Stimulated activated CD4-positive, alpha-beta T cell treated with anti-CD3 and anti-CD28 coated beads, TNF-alpha, amount 100 ng/mL, for 24 hours (primary cell): Measurements from ENCODE around the gene KRT25.
"Not testable (repeated sequence)": the region's sequence is repeated elsewhere in the genome, so short reads cannot be mapped to it uniquely, and the experiment has no call there.

Source experiments
- DNase-seq, 3 experiments: peaks; one replicate each; pipeline ENCODE4 v3.0.0-alpha.2; 2020; ENCODE audit warnings: low read depth in 3 of 3

The KRT25 gene

GRCh38 chr17:40753804-40754203 lies 1.3 kb downstream of the KRT25 start:
- DNase-seq = no peak

GRCh38 chr17:40751065-40751464 lies 4.1 kb downstream of the KRT25 start:
- no peak for DNase-seq

GRCh38 chr17:40750391-40750790 lies 4.7 kb downstream of the KRT25 start:
- no peak for DNase-seq

- DNase-seq = not testable (repeated sequence)
Observed at GRCh38 chr17:40748666-40749065, 6.5 kb downstream of the KRT25 start.

GRCh38 chr17:40738553-40738952 lies 16.6 kb downstream of the KRT25 start:
- DNase-seq = no peak

- DNase-seq = no peak
Observed at GRCh38 chr17:40735016-40735415, 20.1 kb downstream of the KRT25 start.

GRCh38 chr17:40734018-40734417 lies 21.1 kb downstream of the KRT25 start:
- DNase-seq = no peak

- no peak for DNase-seq
Observed at GRCh38 chr17:40730970-40731369, 24.2 kb downstream of the KRT25 start.

GRCh38 chr17:40727447-40728231 lies 27.5 kb downstream of the KRT25 start:
- DNase-seq = no peak

- no peak for DNase-seq
Observed at GRCh38 chr17:40726919-40727318, 28.2 kb downstream of the KRT25 start.

- DNase-seq = no peak
Observed at GRCh38 chr17:40724656-40725055, 30.5 kb downstream of the KRT25 start.

GRCh38 chr17:40722241-40722640 lies 32.9 kb downstream of the KRT25 start:
- no peak for DNase-seq

GRCh38 chr17:40720899-40721298 lies 34.2 kb downstream of the KRT25 start:
- DNase-seq = no peak

- DNase-seq = no peak
Observed at GRCh38 chr17:40718930-40719329, 36.2 kb downstream of the KRT25 start.

- DNase-seq = no peak
Observed at GRCh38 chr17:40717776-40718175, 37.4 kb downstream of the KRT25 start.

GRCh38 chr17:40714473-40714872 lies 40.7 kb downstream of the KRT25 start:
- no peak for DNase-seq

- no peak for DNase-seq
Observed at GRCh38 chr17:40707745-40708144, 47.4 kb downstream of the KRT25 start.

GRCh38 chr17:40705584-40705983 lies 49.5 kb downstream of the KRT25 start:
- DNase-seq = no peak

GRCh38 chr17:40703652-40704051 lies 51.5 kb downstream of the KRT25 start, which contains the start of gene KRT24:
TSS of gene KRT24 (minus strand) at chr17:40703752. CDS start at chr17:40703693, 59 bp downstream.
- no peak for DNase-seq

- no peak for DNase-seq
Observed at GRCh38 chr17:40702271-40702670, 52.9 kb downstream of the KRT25 start.

GRCh38 chr17:40699853-40700252 lies 55.3 kb downstream of the KRT25 start:
- DNase-seq = no peak

- no peak for DNase-seq
Observed at GRCh38 chr17:40699371-40699770, 55.8 kb downstream of the KRT25 start.
